ENCODE data around the gene MACROD1.

Gene MACROD1

DNA sequence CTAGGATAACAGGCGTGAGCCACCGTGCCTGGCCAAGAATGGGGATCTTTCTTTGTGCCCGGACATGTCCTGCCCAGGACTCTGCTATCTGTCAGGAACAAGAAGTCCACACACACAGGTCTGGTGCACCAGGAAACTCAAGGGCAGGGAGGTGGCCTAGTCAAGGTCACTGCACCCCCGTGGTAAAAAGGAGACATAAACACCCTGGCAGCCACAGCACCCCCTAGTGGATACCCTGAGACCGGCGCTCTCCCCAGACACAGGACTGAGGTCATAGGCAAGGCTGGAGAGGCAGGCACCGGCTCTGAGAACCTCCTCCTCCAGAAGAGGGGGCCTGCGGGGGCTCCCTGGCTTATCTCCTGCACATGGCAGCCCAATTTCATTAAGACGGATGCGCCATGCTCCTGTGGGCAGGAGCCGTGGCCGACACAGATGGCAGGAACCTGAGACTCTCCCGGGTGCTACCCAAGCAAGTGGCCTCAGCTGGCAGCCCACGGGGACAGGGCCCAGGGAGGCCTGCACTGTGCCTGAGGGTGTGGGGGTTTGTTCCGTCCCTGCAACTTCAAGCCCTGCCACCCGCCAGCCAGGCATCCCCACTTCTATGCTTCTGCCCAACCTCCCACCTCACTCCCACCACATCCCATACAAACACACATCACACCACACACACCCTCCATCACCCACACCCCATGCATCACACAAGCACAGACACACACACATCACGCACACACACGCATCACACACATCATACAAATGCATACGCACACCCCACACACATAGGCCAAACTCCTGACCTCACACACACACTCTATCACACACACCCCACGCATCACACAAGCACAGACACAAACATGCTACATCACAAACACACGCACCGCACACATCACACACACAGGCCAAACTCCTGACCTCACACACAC is 19.6 kb downstream of the MACROD1 start:
- no peak for DNase-seq (ENCODE audit: low read depth, low spot score)
- CTCF ChIA-PET: interaction anchor here (0.8 to 17.9 kb wide), 7 partner anchors 9 to 143 kb away, joined by 3 to 591 read pairs (median 5); no protein-coding TSS in a partner anchor
- POLR2A ChIA-PET: no interaction called here
- no peak overlapping the region for H3K4me3 ChIP-seq (ENCODE audit: low read depth, low read length)
- TF ChIP-seq, protein P1, sequence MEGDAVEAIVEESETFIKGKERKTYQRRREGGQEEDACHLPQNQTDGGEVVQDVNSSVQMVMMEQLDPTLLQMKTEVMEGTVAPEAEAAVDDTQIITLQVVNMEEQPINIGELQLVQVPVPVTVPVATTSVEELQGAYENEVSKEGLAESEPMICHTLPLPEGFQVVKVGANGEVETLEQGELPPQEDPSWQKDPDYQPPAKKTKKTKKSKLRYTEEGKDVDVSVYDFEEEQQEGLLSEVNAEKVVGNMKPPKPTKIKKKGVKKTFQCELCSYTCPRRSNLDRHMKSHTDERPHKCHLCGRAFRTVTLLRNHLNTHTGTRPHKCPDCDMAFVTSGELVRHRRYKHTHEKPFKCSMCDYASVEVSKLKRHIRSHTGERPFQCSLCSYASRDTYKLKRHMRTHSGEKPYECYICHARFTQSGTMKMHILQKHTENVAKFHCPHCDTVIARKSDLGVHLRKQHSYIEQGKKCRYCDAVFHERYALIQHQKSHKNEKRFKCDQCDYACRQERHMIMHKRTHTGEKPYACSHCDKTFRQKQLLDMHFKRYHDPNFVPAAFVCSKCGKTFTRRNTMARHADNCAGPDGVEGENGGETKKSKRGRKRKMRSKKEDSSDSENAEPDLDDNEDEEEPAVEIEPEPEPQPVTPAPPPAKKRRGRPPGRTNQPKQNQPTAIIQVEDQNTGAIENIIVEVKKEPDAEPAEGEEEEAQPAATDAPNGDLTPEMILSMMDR (IDR thresholded peaks at IDR 0.05; ENCODE audit: insufficient read depth, low read length, missing control alignments): peak; percentile 85

DNA sequence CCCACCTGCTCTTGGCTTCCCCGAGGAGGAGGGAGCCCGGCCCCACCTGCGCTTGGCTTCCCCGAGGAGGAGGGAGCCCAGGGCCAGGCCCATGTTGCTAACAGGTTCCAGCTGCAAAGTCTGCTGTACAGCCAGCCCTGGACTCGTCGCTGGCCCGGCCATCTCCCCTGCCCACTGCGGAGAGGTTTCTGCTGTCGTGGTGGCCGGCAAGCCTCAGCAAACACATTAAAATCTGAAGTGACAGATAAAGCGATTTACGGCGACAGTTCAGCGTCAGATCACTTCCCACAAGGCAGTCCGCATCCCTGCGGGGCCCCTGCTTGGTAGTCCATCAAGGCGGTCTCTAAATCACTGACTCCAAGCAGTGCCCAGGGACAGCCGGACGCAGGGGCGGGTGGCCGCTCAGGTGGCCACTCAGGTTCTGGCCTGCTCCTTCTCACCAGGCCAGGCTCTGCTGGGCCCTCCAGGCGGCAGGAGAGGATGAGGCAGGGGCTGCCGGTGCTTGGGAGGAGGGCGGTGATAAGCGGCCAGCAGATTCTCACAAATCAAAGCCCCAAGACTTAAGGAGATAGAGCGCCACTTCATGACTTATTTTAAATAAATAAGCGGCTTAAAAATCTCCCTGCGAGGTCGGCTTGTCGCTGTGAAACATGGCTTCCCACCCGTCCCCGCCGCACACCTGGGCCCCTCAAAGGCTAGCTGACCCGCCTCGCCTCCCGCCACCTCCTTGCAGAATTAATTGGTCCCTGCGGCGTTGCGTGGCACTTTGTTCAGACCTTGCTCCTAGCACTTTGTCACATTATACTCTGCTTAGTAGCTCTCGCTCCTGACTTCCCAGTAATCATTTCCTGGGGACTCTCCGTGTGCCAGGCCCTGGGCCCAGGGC is 21.1 kb downstream of the MACROD1 start:
- CTCF ChIA-PET: interaction anchor here (0.5 to 17.9 kb wide), 8 partner anchors 8 to 356 kb away, joined by 3 to 591 read pairs (median 4); no protein-coding TSS in a partner anchor
- no peak for DNase-seq (ENCODE audit: low read depth, low spot score)
- no peak overlapping the region for H3K4me3 ChIP-seq (ENCODE audit: low read depth, low read length)
- POLR2A ChIA-PET: no interaction called here
- TF ChIP-seq, protein P1 (IDR thresholded peaks at IDR 0.05; ENCODE audit: insufficient read depth, low read length, missing control alignments): no peak

- H3K4me3 ChIP-seq (ENCODE audit: low read depth, low read length): no peak overlapping the region
- CTCF ChIA-PET: interaction anchor here (1.7 to 17.9 kb wide), 4 partner anchors 8 to 304 kb away, joined by 7 to 591 read pairs (median 28); no protein-coding TSS in a partner anchor
- no peak for DNase-seq (ENCODE audit: low read depth, low spot score)
- POLR2A ChIA-PET: no interaction called here
- TF ChIP-seq, protein P1 (IDR thresholded peaks at IDR 0.05; ENCODE audit: insufficient read depth, low read length, missing control alignments): no peak
These were observed 24.7 kb downstream of the MACROD1 start for GRCh38 chr11:64141081-64141783.

GRCh38 chr11:64140082-64140481 is 25.8 kb downstream of the MACROD1 start:
- no peak overlapping the region for H3K4me3 ChIP-seq (ENCODE audit: low read depth, low read length)
- ChIA-PET POLR2A (no interaction called here), CTCF (interaction anchor here (1.6 to 17.9 kb wide), 3 partner anchors 9 to 136 kb away, joined by 5 to 591 read pairs (median 44); no protein-coding TSS in a partner anchor)
- TF ChIP-seq, protein P1 (IDR thresholded peaks at IDR 0.05; ENCODE audit: insufficient read depth, low read length, missing control alignments): no peak
- no peak for DNase-seq (ENCODE audit: low read depth, low spot score)

DNA sequence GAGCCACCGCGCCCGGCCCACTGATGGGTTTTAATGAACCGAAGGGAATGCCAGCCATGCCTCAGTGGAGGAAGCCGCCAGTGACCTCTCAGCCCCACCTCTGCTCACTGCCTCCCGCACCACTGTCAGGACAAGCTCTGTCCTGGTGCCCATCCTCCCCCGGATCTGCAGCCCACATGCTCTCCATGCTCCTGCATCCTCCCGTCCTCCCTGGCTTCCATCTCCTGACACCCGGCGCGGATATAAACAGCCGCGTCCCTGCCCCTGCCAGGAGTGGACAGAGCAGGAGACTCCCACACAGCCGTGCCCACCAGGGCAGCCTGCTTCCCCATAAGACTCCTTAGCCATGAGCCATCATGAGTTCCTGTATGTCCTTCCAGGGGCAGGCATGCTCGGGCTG is 26.9 kb downstream of the MACROD1 start:
- no peak for DNase-seq (ENCODE audit: low read depth, low spot score)
- TF ChIP-seq, protein P1 (IDR thresholded peaks at IDR 0.05; ENCODE audit: insufficient read depth, low read length, missing control alignments): no peak
- H3K4me3 ChIP-seq (ENCODE audit: low read depth, low read length): no peak overlapping the region
- ChIA-PET POLR2A (no interaction called here), CTCF (interaction anchor here (1.6 to 5.6 kb wide), 2 partner anchors 10 to 14 kb away, joined by 5 to 44 read pairs; no protein-coding TSS in a partner anchor)
